Measurements from ENCODE around the gene ARHGAP6.

Gene ARHGAP6

DNA sequence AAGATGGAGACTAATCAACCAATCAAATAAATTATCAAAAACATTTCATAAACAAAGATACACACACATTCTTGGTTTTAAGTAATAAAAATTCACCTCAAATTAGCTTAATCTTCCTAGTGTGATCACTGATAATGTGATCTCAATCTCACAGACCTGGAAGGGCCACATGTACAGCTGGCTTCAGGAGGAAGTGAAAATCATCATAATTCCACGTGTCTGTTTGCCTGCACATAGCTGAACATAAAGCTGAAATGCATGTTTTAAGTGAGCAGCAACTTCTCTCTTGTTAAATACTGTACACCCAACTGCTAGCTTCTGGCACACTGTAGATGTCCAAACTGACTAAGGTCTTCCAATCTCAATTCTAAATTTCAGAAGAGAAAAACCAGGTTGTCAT lies 53.8 kb downstream of the ARHGAP6 start:
- H3K27ac ChIP-seq: no peak overlapping the region
- TF ChIP-seq, protein P1, sequence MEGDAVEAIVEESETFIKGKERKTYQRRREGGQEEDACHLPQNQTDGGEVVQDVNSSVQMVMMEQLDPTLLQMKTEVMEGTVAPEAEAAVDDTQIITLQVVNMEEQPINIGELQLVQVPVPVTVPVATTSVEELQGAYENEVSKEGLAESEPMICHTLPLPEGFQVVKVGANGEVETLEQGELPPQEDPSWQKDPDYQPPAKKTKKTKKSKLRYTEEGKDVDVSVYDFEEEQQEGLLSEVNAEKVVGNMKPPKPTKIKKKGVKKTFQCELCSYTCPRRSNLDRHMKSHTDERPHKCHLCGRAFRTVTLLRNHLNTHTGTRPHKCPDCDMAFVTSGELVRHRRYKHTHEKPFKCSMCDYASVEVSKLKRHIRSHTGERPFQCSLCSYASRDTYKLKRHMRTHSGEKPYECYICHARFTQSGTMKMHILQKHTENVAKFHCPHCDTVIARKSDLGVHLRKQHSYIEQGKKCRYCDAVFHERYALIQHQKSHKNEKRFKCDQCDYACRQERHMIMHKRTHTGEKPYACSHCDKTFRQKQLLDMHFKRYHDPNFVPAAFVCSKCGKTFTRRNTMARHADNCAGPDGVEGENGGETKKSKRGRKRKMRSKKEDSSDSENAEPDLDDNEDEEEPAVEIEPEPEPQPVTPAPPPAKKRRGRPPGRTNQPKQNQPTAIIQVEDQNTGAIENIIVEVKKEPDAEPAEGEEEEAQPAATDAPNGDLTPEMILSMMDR (conservative IDR thresholded peaks at IDR 0.05): no peak
- TF ChIP-seq ZFX (IDR thresholded peaks at IDR 0.05): no peak

DNA sequence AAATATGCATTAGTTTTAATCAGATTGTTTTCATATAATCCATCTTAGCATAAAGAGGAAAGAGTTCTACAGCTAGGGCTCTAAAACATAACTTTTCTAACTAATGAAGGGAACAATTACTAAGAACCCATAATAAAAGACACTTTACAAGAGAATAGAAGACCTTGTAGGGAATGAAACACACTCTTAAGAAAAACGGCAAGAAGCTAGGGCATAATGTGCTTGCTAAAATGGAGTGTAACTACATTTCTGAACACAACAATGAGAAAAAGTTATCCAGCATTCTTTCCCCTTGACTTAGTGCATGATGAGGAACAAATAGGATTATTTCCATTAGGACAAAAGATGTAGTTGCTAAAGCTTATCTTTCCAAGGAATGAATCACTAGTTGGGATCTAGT lies 54.6 kb downstream of the ARHGAP6 start:
- TF ChIP-seq, protein P1 (conservative IDR thresholded peaks at IDR 0.05): no peak
- no peak for TF ChIP-seq ZFX (IDR thresholded peaks at IDR 0.05)
- H3K27ac ChIP-seq: no peak overlapping the region

DNA sequence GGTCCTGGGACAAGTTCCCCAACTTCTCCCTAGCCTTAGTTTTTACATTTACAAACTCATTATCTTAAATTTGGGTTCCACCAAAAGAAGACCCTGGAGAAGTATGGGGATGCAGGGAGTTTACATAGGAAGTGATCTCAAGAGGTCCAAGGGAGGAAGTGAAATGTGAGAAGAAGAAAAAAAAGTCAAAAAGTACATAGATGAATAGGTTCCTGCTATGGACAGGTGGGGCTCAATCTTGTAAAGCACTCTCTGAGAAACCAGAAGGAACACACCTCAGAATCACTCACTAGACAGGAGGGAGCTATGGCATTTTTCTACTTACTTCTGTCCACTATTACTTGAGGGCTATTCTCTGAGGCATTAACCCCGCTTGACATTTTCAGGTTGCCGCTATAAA lies 56.6 kb downstream of the ARHGAP6 start:
- H3K27ac ChIP-seq: no peak overlapping the region
- TF ChIP-seq, protein P1 (conservative IDR thresholded peaks at IDR 0.05): no peak
- no peak for TF ChIP-seq ZFX (IDR thresholded peaks at IDR 0.05)

DNA sequence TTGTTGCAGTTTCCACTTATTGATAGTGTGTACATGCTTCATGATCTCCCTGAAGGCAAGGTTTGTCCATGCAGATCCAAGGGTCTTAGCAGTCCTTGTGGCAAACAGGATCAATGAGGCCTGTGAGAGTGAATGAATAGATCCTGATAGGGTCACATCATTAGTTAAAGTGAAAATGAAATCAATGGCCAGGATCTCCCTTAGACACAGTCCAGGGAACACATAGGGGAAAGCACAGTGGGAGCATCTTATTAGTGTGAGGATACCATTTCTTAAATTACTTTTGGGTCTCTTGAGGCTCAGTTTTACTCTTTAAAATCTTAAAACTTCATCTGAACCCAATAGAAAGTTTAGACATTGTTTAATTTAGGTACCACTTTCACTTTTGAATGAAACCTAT lies 59.3 kb downstream of the ARHGAP6 start:
- TF ChIP-seq ZFX (IDR thresholded peaks at IDR 0.05): no peak
- TF ChIP-seq, protein P1 (conservative IDR thresholded peaks at IDR 0.05): no peak

DNA sequence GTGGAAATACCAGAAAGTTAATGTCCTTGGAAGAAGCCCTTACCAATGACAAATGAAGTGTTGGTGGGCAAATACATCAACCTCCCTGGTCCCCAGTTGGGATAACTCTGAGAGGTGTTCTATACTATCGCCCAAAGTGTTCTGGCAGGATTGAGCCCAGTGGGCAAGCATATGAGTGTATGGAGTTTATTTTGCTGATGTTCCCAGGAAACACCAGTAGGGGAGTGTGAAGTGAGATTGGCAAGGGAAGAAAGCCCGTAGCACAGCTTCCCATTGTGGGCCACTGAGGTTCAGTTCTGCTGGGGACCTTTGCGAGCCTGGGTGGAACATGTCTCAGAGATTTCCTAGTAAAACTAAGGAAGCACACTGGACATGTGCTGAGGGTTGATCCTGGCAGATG lies 65.1 kb downstream of the ARHGAP6 start:
- TF ChIP-seq, protein P1 (conservative IDR thresholded peaks at IDR 0.05): peak; percentile 9; the same call in 1 of the 2 replicates
- TF ChIP-seq ZFX (IDR thresholded peaks at IDR 0.05): no peak
- H3K27ac ChIP-seq: no peak overlapping the region

More for the DNA sequence above, 59.3 kb downstream of the ARHGAP6 start:
- no peak overlapping the region for H3K27ac ChIP-seq

DNA sequence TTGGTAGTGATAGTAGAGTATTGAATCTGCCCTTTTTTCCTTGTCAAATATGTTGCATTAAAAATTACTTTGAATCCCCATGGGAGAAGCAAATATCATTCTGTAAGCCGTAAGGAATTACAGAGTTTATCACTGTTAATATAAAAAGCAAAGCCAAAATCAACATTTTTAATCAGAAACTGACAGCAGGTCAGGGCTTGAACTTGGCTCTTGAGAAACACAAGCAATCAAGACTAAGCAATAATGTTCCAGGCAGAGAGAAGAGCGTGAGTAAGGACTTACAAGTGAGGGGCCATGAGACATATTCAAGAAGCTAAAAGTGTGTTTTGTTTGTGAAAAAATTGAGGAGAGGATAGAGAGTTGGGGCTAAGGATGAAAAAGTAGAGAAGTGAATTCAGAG lies 68.2 kb downstream of the ARHGAP6 start:
- TF ChIP-seq ZFX (IDR thresholded peaks at IDR 0.05): no peak
- TF ChIP-seq, protein P1 (conservative IDR thresholded peaks at IDR 0.05): no peak
- no peak overlapping the region for H3K27ac ChIP-seq

DNA sequence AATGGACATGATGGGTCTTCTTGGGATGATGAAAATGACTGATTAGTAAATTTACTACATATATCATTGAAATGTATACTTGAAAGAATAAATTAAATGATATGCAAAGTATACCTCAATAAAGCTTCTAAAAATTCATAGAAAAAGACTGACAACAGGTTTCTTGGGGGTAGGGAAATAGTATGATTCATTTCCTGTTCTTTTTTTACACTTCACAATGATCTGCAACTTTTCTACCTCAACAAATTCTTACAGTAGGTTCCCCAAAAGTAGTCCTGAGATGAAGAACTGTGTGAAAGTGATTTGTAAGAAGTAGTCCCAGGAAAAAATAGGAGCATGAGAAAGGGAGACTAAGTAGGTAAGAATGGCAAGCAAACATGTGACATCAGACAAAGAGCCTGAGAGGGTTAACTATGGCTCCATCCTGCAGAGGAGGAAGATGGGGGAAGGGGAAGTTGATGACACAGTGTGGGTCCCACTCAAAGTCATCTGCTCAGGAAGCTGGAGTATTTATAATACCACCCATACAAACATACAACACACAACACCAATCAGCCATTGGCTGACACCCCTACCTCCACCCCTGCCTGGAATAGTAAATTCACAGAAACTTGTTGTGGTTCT lies 73.9 kb downstream of the ARHGAP6 start:
- TF ChIP-seq ZFX (IDR thresholded peaks at IDR 0.05): no peak
- TF ChIP-seq, protein P1 (conservative IDR thresholded peaks at IDR 0.05): no peak
- no peak overlapping the region for H3K27ac ChIP-seq

All from C4-2B (cell line).